ENCODE data around the gene MAP3K6.

The MAP3K6 gene

DNA sequence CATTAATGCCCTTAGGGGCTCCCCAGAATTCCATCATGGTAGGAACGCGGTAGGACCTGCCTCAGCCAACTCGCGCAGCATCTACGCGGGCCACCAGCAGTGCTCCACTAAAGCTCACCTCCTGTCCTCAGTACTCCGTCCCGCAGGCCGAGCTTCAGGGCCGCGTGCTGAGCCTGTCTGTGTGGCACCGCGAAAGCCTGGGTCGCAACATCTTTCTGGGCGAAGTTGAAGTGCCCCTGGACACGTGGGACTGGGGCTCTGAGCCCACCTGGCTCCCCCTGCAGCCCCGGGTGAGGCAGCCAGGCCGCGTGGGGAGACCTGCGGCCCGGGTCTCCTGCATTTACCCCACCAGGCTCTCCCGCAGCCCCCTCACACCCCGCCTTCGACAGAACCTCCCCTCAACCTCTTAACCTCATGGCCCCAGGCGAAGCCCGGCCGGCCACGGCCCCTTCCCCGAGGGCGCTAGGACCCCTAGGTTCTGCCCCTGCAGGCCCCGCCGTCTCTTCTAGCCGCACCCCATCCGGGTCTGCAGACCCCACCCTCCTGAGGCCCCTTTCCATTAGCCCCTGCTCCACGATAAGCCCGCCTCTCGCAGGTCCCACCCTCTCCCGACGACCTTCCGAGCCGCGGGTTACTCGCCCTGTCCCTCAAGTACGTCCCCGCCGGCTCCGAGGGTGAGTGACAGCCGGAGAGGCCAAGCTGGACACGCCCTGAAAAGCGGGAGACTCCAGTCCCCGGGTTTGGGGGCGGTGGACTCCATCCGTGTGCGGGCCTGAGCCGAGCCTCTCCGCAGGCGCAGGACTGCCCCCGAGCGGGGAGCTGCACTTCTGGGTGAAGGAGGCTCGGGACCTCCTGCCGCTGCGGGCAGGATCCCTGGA lies 15.9 kb downstream of the MAP3K6 start:
- Histone ChIP-seq H2BK15ac (replicated peaks; ENCODE audit: low read depth) (no peak overlapping the region), H3K79me1 (ENCODE audit: low read length) (peaks cover 2% of the 10 kb centered on the region), H3K18ac (ENCODE audit: low read length) (peak overlapping the region; percentile 23), H2BK5ac (ENCODE audit: low read length) (no peak overlapping the region), H3K23ac (ENCODE audit: low read length) (peak overlapping the region; percentile 48), H3K27me3 (ENCODE audit: insufficient read depth, low read length, poor library complexity) (no peaks in the 10 kb centered on the region), H3K4me3 (ENCODE audit: low read length) (peak overlapping the region; percentile 48), H3K27ac (ENCODE audit: low read depth, low read length) (no peak overlapping the region), H3K4ac (ENCODE audit: low read depth, low read length) (peak overlapping the region; percentile 58), H4K8ac (ENCODE audit: low read depth, low read length) (no peak overlapping the region), H2BK120ac (ENCODE audit: low read depth, low read length) (no peak overlapping the region), H3K9ac (ENCODE audit: low read length) (peak overlapping the region; percentile 78), H2AK5ac (ENCODE audit: low read length) (no peak overlapping the region), H3K4me2 (ENCODE audit: low read length) (peak overlapping the region; percentile 73), H3K4me1 (ENCODE audit: control insufficient read depth, low read depth, low read length) (no peaks in the 10 kb centered on the region), H3K56ac (ENCODE audit: low read length) (peak overlapping the region; percentile 91), H3K79me2 (ENCODE audit: control insufficient read depth, insufficient read depth, low read length) (no peaks in the 10 kb centered on the region), H3K36me3 (ENCODE audit: control insufficient read depth, insufficient read depth, low read length) (no peaks in the 10 kb centered on the region), H4K5ac (ENCODE audit: low read length) (no peak overlapping the region)
- peak; percentile 98 for DNase-seq
- no CpG with 5 or more reads among the region's 62 CpGs for WGBS (ENCODE audit: extremely low coverage, insufficient coverage, low lambda C conversion rate)

DNA sequence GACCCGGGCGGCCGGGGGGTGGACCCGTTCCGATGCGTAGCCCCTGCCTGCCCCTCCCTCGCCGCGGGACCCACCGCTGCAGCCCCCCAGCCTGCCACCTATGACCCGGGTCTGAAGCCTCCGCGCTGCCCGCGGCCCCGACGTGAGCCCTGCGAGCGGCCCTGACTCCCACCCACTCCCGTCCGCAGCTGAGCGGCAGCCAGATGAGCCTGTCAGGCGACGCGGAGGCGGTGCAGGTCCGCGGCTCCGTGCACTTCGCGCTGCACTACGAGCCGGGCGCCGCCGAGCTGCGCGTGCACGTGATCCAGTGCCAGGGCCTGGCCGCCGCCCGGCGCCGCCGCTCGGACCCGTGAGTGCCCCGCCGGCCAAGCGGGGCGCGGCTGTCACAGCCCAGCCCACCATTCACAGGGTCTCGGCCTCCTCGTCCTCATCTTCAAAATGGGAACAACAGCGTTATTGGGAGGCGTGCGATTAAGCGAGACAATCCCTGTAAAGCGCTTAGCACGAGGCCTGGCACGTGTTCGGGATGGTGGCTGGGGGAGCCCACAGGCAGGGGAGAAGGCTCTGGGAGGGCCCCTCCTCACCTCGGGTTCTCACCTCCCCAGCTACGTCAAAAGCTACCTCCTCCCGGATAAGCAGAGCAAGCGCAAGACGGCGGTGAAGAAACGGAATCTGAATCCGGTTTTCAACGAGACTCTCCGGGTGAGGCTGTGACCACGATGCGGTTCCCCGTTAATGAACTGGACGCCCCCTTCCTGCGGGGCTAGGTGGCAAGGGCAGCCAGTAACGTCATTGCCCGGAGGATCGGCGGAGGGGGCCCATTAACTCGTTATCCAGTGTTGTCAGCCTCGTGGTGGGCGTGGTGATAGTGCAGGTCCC lies 16.7 kb downstream of the MAP3K6 start:
- Histone ChIP-seq H3K4me2 (ENCODE audit: low read length) (peak overlapping the region; percentile 73), H2BK5ac (ENCODE audit: low read length) (no peak overlapping the region), H3K23ac (ENCODE audit: low read length) (peak overlapping the region; percentile 48), H3K9ac (ENCODE audit: low read length) (peak overlapping the region; percentile 78), H4K8ac (ENCODE audit: low read depth, low read length) (no peak overlapping the region), H3K4ac (ENCODE audit: low read depth, low read length) (peak overlapping the region; percentile 58), H3K27me3 (ENCODE audit: insufficient read depth, low read length, poor library complexity) (no peaks in the 10 kb centered on the region), H3K4me3 (ENCODE audit: low read length) (peak overlapping the region; percentile 48), H2BK120ac (ENCODE audit: low read depth, low read length) (no peak overlapping the region), H3K4me1 (ENCODE audit: control insufficient read depth, low read depth, low read length) (no peaks in the 10 kb centered on the region), H2AK5ac (ENCODE audit: low read length) (no peak overlapping the region), H3K36me3 (ENCODE audit: control insufficient read depth, insufficient read depth, low read length) (no peaks in the 10 kb centered on the region), H3K56ac (ENCODE audit: low read length) (peak overlapping the region; percentile 91), H4K5ac (ENCODE audit: low read length) (no peak overlapping the region), H3K79me1 (ENCODE audit: low read length) (peaks cover 2% of the 10 kb centered on the region), H2BK15ac (replicated peaks; ENCODE audit: low read depth) (no peak overlapping the region), H3K79me2 (ENCODE audit: control insufficient read depth, insufficient read depth, low read length) (no peaks in the 10 kb centered on the region), H3K27ac (ENCODE audit: low read depth, low read length) (no peak overlapping the region), H3K18ac (ENCODE audit: low read length) (no peak overlapping the region)
- no CpG with 5 or more reads among the region's 84 CpGs for WGBS (ENCODE audit: extremely low coverage, insufficient coverage, low lambda C conversion rate)
- DNase-seq, result peak; percentile 91

DNA sequence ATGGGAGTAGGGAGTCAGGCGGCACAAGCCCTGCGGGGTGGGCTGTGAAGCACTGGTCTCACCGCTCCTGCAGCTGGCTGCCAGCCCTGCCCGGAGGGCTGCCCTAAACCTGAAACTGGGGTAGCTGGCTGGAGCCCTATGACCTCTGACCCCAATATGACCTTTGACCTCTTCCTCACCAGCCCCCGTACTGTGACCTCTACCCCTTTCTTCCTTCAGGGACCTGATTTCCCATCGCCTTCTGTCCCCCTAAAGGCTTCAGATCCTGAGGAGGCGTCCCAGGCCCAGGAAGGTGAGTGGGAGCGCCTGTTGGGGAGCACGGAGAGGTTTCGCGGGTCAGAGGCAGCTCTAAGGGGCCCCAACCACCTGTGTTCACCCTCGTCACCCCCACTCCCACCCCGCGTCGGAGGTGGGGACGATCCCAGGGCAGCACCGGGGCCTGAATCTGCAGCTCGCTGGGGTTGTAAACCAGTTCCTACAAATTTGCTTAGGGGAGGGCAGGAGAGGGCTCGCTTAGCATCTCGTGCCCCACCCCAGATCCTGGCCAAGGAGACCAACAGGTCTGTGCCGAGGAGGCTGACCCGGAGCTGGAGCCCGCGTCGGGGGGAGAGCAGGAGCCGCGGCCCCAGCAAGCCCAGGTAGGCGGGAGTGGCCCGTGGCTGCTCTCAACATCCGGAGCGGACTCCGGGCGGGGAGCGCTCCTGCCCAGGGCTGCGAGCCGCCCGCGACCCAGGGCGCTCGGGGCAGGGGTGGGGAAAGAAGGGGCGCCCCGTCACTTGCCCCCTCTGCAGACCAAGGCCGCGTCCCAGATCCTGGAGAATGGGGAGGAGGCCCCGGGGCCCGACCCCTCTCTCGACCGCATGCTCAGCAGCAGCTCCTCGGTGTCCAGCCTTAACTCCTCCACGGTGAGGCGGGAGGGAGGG lies 17.6 kb downstream of the MAP3K6 start:
- peak; percentile 88 for DNase-seq

DNA sequence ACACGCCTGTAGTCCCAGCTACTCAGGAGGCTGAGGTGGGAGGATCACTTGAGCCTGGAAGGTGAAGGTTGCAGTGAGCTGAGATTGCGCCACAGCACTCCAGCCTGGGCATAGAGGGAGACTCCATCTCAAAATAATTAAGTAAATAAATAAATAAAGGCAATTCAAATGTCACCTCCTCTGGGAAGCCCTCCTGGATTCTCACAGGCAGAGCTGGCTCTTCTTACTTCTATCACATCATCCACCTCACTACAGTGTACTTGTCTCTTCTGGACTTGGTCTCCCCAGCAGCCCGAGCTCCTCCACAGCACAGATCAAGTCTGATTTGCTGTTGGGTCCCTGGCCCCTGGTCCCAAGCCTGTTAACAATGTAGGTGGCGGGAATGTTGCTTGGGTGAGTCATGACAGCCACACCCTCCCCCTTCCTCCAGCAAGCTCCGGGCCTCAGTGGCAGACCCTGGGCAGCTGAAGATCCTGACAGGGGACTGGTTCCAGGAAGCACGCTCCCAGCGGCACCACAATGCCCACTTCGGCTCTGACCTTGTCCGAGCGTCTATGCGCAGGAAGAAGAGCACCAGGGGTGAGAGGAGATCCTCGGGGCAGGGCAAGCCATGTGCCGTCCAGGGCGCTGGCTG lies 19.7 kb downstream of the MAP3K6 start:
- H3K36me3 ChIP-seq (ENCODE audit: control insufficient read depth, insufficient read depth, low read length), result no peaks in the 10 kb centered on the region
- DNase-seq, result peak; percentile 68
- no peak overlapping the region for H2BK15ac ChIP-seq (replicated peaks; ENCODE audit: low read depth)
- H3K4me3 ChIP-seq (ENCODE audit: low read length), result no peak overlapping the region
- no peaks in the 10 kb centered on the region for H3K27me3 ChIP-seq (ENCODE audit: insufficient read depth, low read length, poor library complexity)
- H3K18ac ChIP-seq (ENCODE audit: low read length), result no peak overlapping the region
- H3K9ac ChIP-seq (ENCODE audit: low read length), result no peak overlapping the region
- H2AK5ac ChIP-seq (ENCODE audit: low read length), result no peak overlapping the region
- H3K4ac ChIP-seq (ENCODE audit: low read depth, low read length), result no peak overlapping the region
- no peak overlapping the region for H4K8ac ChIP-seq (ENCODE audit: low read depth, low read length)
- peaks cover 2% of the 10 kb centered on the region for H3K79me1 ChIP-seq (ENCODE audit: low read length)
- no peak overlapping the region for H2BK120ac ChIP-seq (ENCODE audit: low read depth, low read length)
- WGBS (ENCODE audit: extremely low coverage, insufficient coverage, low lambda C conversion rate), result no CpG with 5 or more reads among the region's 14 CpGs
- H3K56ac ChIP-seq (ENCODE audit: low read length), result peak overlapping the region; percentile 10
- H3K23ac ChIP-seq (ENCODE audit: low read length), result no peak overlapping the region
- no peak overlapping the region for H3K4me2 ChIP-seq (ENCODE audit: low read length)
- H3K79me2 ChIP-seq (ENCODE audit: control insufficient read depth, insufficient read depth, low read length), result no peaks in the 10 kb centered on the region
- no peak overlapping the region for H2BK5ac ChIP-seq (ENCODE audit: low read length)
- H3K4me1 ChIP-seq (ENCODE audit: control insufficient read depth, low read depth, low read length), result peaks cover under 1% of the 10 kb centered on the region
- H4K5ac ChIP-seq (ENCODE audit: low read length), result no peak overlapping the region
- no peak overlapping the region for H3K27ac ChIP-seq (ENCODE audit: low read depth, low read length)

More for the DNA sequence above, 17.6 kb downstream of the MAP3K6 start:
- no peaks in the 10 kb centered on the region for H3K36me3 ChIP-seq (ENCODE audit: control insufficient read depth, insufficient read depth, low read length)
- H3K4me1 ChIP-seq (ENCODE audit: control insufficient read depth, low read depth, low read length), result no peaks in the 10 kb centered on the region
- peak overlapping the region; percentile 45 for H3K4me3 ChIP-seq (ENCODE audit: low read length)
- no peak overlapping the region for H3K18ac ChIP-seq (ENCODE audit: low read length)
- H3K4ac ChIP-seq (ENCODE audit: low read depth, low read length), result no peak overlapping the region
- no peak overlapping the region for H3K23ac ChIP-seq (ENCODE audit: low read length)
- H3K4me2 ChIP-seq (ENCODE audit: low read length), result peak overlapping the region; percentile 73
- no peak overlapping the region for H2BK5ac ChIP-seq (ENCODE audit: low read length)
- no peak overlapping the region for H4K5ac ChIP-seq (ENCODE audit: low read length)
- H4K8ac ChIP-seq (ENCODE audit: low read depth, low read length), result no peak overlapping the region
- H3K27ac ChIP-seq (ENCODE audit: low read depth, low read length), result no peak overlapping the region
- no peaks in the 10 kb centered on the region for H3K79me2 ChIP-seq (ENCODE audit: control insufficient read depth, insufficient read depth, low read length)
- H3K27me3 ChIP-seq (ENCODE audit: insufficient read depth, low read length, poor library complexity), result no peaks in the 10 kb centered on the region
- H3K9ac ChIP-seq (ENCODE audit: low read length), result peak overlapping the region; percentile 78
- no peak overlapping the region for H2BK15ac ChIP-seq (replicated peaks; ENCODE audit: low read depth)
- H2BK120ac ChIP-seq (ENCODE audit: low read depth, low read length), result no peak overlapping the region
- no CpG with 5 or more reads among the region's 51 CpGs for WGBS (ENCODE audit: extremely low coverage, insufficient coverage, low lambda C conversion rate)
- peak overlapping the region; percentile 91 for H3K56ac ChIP-seq (ENCODE audit: low read length)
- H3K79me1 ChIP-seq (ENCODE audit: low read length), result peaks cover 2% of the 10 kb centered on the region
- H2AK5ac ChIP-seq (ENCODE audit: low read length), result no peak overlapping the region

DNA sequence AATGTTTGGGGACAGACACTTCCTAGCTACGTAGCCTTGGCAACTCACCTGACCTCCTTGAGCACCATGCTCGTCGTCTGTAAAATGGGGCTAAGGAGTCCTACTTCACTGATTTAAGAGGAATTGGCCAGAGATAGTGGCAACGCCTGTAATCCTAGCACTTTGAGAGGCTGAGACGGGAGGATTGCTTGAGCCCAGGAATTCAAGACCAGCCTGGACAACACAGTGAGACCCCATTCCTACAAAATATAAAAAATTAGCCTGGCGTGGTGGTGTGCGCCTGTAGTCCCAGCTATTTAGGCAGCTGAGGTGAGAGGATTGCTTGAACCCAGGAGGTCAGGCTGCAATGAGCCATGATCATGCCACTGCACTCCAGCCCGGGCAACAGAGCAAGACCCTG lies 20.4 kb downstream of the MAP3K6 start:
- H3K79me2 ChIP-seq (ENCODE audit: control insufficient read depth, insufficient read depth, low read length), result no peaks in the 10 kb centered on the region
- no peak overlapping the region for H3K56ac ChIP-seq (ENCODE audit: low read length)
- H3K9ac ChIP-seq (ENCODE audit: low read length), result no peak overlapping the region
- H2AK5ac ChIP-seq (ENCODE audit: low read length), result no peak overlapping the region
- no peak for DNase-seq
- H4K5ac ChIP-seq (ENCODE audit: low read length), result no peak overlapping the region
- H3K4me2 ChIP-seq (ENCODE audit: low read length), result no peak overlapping the region
- no peak overlapping the region for H2BK15ac ChIP-seq (replicated peaks; ENCODE audit: low read depth)
- no peak overlapping the region for H3K27ac ChIP-seq (ENCODE audit: low read depth, low read length)
- no peak overlapping the region for H4K8ac ChIP-seq (ENCODE audit: low read depth, low read length)
- H3K79me1 ChIP-seq (ENCODE audit: low read length), result peaks cover 2% of the 10 kb centered on the region
- no peak overlapping the region for H3K18ac ChIP-seq (ENCODE audit: low read length)
- H2BK5ac ChIP-seq (ENCODE audit: low read length), result no peak overlapping the region
- peaks cover 3% of the 10 kb centered on the region for H3K4me1 ChIP-seq (ENCODE audit: control insufficient read depth, low read depth, low read length)
- H3K4me3 ChIP-seq (ENCODE audit: low read length), result no peak overlapping the region
- no CpG with 5 or more reads among the region's 8 CpGs for WGBS (ENCODE audit: extremely low coverage, insufficient coverage, low lambda C conversion rate)
- no peak overlapping the region for H2BK120ac ChIP-seq (ENCODE audit: low read depth, low read length)
- no peaks in the 10 kb centered on the region for H3K36me3 ChIP-seq (ENCODE audit: control insufficient read depth, insufficient read depth, low read length)
- H3K27me3 ChIP-seq (ENCODE audit: insufficient read depth, low read length, poor library complexity), result no peaks in the 10 kb centered on the region
- no peak overlapping the region for H3K4ac ChIP-seq (ENCODE audit: low read depth, low read length)
- no peak overlapping the region for H3K23ac ChIP-seq (ENCODE audit: low read length)

All from mesendoderm (in vitro differentiated cells).